GM12872 (cell line): Measurements from ENCODE around the gene CD52.

ENCODE experiments used
- CTCF ChIP-seq: IDR thresholded peaks from 3 replicates; pipeline ENCODE4 v1.5.1; 2011; ENCODE audit warnings: low read depth, mild to moderate bottlenecking, low read length, moderate library complexity; ENCODE audit not compliant: insufficient read depth

CD52 gene

DNA sequence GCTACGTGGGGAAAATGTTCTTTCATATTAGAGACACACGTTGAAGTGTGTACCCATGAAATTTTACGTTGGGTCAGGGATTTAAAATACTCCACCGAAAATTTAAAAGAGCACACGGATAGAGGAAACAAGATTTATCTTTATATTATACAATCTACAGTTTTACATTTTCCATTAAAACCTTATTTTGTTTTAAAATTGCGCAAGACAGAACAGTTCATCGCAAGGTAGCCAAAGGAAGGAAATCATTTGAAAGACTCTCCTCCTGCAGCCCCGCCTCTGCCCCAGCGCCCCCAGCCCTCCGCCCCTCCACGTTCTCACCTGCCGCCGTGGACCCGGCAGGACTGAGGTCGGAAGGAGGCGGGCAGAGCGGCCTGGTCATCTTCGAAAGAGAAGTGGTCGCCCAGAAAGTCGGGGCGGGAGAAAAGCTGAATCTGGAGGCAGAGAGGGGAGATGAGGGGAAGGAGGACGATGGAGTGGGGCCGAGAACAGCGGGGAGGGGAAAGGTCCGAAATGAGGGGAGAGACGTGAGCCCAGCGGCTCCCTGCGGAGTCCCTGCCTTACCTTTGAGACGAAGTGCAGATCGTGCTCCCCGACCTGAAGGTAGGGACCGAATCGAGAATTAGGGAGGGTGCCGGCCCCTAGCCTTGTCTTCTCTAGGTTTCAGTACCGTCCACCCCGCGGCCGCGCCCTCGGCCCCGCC, 18.2 kb downstream of the CD52 start:
- TF ChIP-seq CTCF, result no peak

GRCh38 chr1:26336477-26337205, 18.9 kb downstream of the CD52 start:
- no peak for TF ChIP-seq CTCF

DNA sequence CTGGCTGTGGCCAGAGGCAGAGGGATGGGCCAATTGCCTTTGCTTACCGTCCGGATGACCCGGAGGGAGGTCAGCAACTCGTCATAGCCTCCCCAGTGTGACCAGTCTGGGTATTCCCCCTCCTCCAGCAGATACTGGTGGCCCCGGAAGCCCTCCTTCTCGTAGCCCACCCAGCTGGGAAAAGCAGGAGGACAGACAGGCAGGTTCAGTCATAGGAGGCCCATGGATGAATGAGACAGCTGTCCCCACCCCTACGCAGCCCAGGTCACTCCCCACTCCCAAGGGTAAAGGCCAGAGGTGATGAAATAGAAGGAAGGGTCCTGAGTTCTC, 19.4 kb downstream of the CD52 start:
- TF ChIP-seq CTCF, result no peak

- TF ChIP-seq CTCF, result no peak
These were observed 19.9 kb downstream of the CD52 start for GRCh38 chr1:26337625-26338024.

DNA sequence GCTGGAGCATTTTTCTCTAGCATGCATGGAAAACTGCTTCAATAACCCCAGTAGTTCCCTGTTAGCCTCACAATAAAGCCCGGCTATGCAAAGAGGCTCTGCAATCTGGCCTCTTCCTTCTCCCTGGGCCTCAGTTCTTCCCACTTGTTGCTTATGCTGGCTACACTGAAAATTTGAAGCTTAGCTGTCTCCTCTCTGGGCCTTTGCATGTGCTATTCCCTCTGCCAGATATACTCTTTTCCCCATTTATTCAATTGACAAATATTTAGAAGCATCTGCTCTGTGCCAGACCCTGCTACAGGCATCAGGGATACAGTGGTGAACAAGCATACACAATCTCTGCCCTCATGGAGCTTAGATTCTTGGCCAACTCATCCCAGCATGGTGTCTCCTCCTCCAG, 20.9 kb downstream of the CD52 start:
- no peak for TF ChIP-seq CTCF

DNA sequence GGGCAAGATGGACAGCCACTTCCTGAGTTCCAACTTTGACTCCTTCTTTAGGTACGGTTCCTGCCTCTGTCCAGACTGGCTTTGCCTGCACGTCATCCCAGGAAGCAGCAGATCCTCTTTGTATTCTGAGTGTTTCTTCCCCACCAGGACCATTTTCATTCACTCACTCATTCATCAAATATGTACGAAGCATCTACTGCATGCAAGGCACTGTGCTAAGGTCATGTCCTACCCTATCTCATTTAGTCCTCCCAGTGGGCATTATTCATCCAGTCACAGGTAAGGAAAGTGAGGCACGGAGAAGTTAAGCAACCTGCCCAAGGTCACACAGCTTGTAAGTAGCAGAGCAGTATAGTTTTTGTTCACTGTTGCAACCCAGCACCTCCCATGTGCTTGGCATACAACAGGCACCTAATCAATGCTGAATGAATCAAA, 22.3 kb downstream of the CD52 start:
- TF ChIP-seq CTCF, result no peak

DNA sequence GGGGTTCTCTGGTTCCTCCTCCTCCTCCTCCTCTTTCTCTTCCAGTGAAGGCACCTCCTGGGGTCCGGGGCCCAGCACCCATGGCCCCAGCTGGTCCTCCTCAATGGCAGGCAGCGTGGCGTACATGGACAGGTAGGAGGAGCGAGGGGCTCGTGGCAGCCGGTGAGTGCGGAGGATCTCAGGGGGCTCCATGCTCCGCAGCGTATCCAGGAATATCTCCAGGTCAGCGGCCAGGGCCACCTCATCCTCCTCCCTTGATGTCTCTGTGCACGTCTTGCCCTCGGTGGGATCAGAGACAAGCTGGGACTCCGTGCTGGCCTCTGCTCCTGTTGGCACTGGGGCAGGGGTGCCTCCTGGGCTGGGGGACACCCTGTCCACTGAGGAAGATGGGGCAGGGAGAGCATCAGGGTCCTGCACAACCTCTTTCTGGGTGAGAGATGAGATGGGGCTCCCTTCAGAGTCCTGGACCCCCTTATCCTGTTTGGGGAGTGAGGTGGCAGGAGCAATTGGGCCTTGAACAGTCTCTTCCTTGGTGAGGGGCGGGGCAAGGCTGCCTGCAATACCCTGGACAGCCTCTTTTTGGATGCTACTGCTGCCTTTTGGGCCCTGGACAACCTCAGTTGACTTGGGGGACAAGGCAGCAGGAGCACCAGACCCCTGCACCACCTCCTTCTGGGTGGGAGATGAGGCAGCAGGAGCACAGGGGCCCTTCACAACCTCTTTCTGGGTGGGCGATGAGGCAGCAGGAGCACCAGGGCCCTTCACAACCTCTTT, 26.6 kb downstream of the CD52 start:
- TF ChIP-seq CTCF, result no peak
